Right lobe of liver (tissue), 6 donors: ENCODE measurements around the gene CKM. TPM values are rescaled to one million over a fixed set of nuclear protein-coding genes. Genes with fewer than 3 reads are reported as not detected.
A peak's percentile ranks its signal among the peaks of the same experiment; 100 is the strongest.
"Not testable (repeated sequence)": the region's sequence is repeated elsewhere in the genome, so short reads cannot be mapped to it uniquely, and the experiment has no call there.

Experiments used
- ATAC-seq, 4 donors: fragments of 200-7000 bp; cut with Tn5 transposase; one replicate each; pipeline ENCODE4 v1.9.1; 2020; ENCODE audit warnings: mild to moderate bottlenecking in 4 of 4, moderate library complexity in 4 of 4
- DNase-seq, 3 donors: peaks; one replicate each; pipeline ENCODE4 v3.0.0-alpha.2; 2020
- H3K27ac ChIP-seq, 3 donors: fragments of 200-600 bp; one replicate each; pipeline ENCODE4 v1.8.0; 2022
- H3K27me3 ChIP-seq, 2 donors: fragments of 200-600 bp; one replicate each; pipeline ENCODE4 v1.8.0; 2022
- H3K36me3 ChIP-seq, 4 donors: fragments of 200-600 bp; sonication (generic) in 1 of 4; one replicate each; pipeline versions ENCODE4 v1.5.1 to v1.8.0; 2017 to 2022; ENCODE audit warnings: control low read depth in 1 of 4
- H3K4me1 ChIP-seq, 4 donors: fragments of 200-600 bp; sonication (generic) in 1 of 4; one replicate each; pipeline versions ENCODE4 v1.5.1 to v1.8.0; 2017 to 2022; ENCODE audit warnings: control low read depth in 1 of 4
- H3K4me3 ChIP-seq, 3 donors: fragments of 200-600 bp; one replicate each; pipeline ENCODE4 v1.8.0; 2022
- H3K9me3 ChIP-seq, 4 donors: fragments of 200-600 bp; sonication (generic) in 1 of 4; one replicate each; pipeline versions ENCODE4 v1.5.1 to v1.8.0; 2017 to 2022; ENCODE audit warnings: control low read depth in 1 of 4
- POLR2A ChIP-seq: fragments of 450-650 bp; IDR thresholded peaks from one replicate; pipeline ENCODE4 v1.6.1; 2017; ENCODE audit warnings: antibody characterized with exemption, mild to moderate bottlenecking
- WGBS: methylation state at CpG from one replicate; pipeline ENCODE4 v1.1.6; 2018; ENCODE audit warnings: low coverage, low lambda C conversion rate; ENCODE audit not compliant: insufficient coverage; ENCODE audit errors: missing lambda C conversion rate; 5-methylcytosine and 5-hydroxymethylcytosine counted together
- intact Hi-C, 2 donors: fragments of 100-400 bp; cut with DNase I; formaldehyde crosslinking; loops; one replicate each; pipeline versions ENCODE4 v1.11.2 to v1.14.1; 2022
- total RNA-seq, 6 experiments: library from RNA; depleted of rRNA in 2 of 6; stranded (reverse); fragments of >200 nt in 2 of 6; fragmentation: NEBNext Ultra II Directional in 3 of 6; extraction: Animal tissue kit (Norgen Biotek cat#: 25700) in 3 of 6; gene quantifications; one replicate each; pipeline versions ENCODE4 v1.1.0 to v1.2.4, GENCODE V29; 2016 to 2023
- TF ChIP-seq, protein P1 (sequence below), 4 donors: fragments of 200-600 bp in 3 of 4; fragments of 450-650 bp in 1 of 4; IDR thresholded peaks; one replicate each; pipeline versions ENCODE4 v1.5.1 to v1.8.0; 2016 to 2022; ENCODE audit warnings: antibody characterized with exemption in 4 of 4, mild to moderate bottlenecking in 2 of 4
- donor health status: DM: no; HTN: yes; CAD: no.
- donor health status: DM: no; HTN: no; CAD: no.
- donor health status: DM: no; HTN: no; CAD: no.
- donor health status: DM: no; HTN: yes; CAD: no.
- donor health status: DM: no; HTN: yes; CAD: no.

Gene CKM
- total RNA-seq, 6 experiments from 2014 or later, result 0.42 to 25.6 (median 1.1) TPM; not detected in 1

DNA sequence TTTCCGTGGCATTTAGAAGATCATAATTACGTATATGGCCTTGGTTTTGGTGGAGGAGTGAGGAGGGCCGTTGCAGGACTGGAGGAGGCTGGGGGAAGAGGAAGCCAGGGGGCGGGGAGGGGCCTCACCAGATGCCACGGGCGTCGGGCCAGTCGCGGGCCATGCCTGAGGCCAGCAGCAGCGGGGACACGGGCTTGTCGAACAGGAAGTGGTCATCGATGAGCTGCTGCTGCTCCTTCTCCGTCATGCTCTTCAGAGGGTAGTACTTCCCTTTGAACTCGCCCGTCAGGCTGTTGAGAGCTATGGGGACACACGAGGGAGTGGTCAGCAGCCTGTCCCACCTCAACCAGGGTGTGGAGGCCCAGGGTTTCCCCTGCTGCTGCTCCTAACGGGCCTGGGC, 11.1 kb downstream of the CKM start:
- WGBS, result 32% methylated on average over 2 of the region's 18 CpGs
- Histone ChIP-seq H3K4me1 (no peaks in the 10 kb centered on the region), H3K36me3 (no peaks in the 10 kb centered on the region), H3K27me3 (no peaks in the 10 kb centered on the region), H3K27ac (no peak overlapping the region), H3K4me3 (no peak overlapping the region), H3K9me3 (no peaks in the 10 kb centered on the region)
- no peak for DNase-seq
- TF ChIP-seq, protein P1, sequence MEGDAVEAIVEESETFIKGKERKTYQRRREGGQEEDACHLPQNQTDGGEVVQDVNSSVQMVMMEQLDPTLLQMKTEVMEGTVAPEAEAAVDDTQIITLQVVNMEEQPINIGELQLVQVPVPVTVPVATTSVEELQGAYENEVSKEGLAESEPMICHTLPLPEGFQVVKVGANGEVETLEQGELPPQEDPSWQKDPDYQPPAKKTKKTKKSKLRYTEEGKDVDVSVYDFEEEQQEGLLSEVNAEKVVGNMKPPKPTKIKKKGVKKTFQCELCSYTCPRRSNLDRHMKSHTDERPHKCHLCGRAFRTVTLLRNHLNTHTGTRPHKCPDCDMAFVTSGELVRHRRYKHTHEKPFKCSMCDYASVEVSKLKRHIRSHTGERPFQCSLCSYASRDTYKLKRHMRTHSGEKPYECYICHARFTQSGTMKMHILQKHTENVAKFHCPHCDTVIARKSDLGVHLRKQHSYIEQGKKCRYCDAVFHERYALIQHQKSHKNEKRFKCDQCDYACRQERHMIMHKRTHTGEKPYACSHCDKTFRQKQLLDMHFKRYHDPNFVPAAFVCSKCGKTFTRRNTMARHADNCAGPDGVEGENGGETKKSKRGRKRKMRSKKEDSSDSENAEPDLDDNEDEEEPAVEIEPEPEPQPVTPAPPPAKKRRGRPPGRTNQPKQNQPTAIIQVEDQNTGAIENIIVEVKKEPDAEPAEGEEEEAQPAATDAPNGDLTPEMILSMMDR (IDR thresholded peaks at IDR 0.05), result no peak
- no peak for TF ChIP-seq POLR2A
- intact Hi-C loops, result no loop called here
- ATAC-seq, result peak; percentile 30 to 39 (median 34)

DNA sequence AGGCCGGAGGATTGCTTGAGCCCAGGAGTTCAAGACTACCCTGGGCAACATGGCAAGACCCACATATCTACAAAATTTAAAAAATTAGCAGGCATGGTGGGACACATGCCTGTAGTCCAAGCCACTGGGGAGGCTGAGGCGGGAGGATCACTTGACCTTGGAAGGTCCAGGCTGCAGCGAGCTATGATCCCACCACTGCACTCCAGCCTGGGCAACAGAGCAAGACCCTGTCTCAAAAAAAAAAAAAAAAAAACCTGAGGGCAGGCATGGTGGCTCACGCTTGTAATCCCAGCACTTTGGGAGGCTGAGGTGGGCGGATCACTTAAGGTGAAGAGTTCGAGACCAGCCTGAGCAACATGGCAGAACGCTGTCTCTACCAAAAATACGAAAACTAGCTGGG, 13.4 kb downstream of the CKM start:
- 83% methylated on average over 8 of the region's 8 CpGs for WGBS
- ATAC-seq, H3K27ac ChIP-seq, H3K4me3 ChIP-seq, DNase-seq, H3K36me3 ChIP-seq, intact Hi-C loops, H3K4me1 ChIP-seq, H3K27me3 ChIP-seq, H3K9me3 ChIP-seq: not testable (repeated sequence)

DNA sequence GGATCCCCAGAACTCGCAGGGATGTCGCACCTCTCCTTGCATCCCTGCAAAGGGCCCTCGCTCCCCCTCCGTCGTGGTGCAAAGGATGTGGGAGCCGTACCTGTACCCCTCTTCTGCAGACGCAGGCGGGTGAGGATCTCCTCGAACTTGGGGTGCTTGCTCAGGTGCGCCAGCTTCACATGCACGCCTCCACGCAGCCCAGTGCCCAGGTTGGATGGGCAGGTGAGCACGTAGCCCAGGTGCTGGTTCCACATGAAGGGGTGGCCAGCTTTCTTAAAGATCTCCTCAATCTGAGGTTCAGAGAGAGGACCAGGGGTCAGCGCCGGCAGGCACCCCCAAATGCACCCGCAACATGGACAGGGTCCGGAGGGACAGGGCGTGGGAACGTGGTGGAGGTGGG, 15.3 kb downstream of the CKM start:
- no peak for TF ChIP-seq POLR2A
- TF ChIP-seq, protein P1 (IDR thresholded peaks at IDR 0.05), result no peak
- no peak for ATAC-seq
- no peaks in the 10 kb centered on the region for H3K27me3 ChIP-seq
- H3K36me3 ChIP-seq, result no peaks in the 10 kb centered on the region
- H3K27ac ChIP-seq, result no peak overlapping the region
- WGBS, result 88% methylated on average over 6 of the region's 19 CpGs
- no peaks in the 10 kb centered on the region for H3K4me1 ChIP-seq
- no peaks in the 10 kb centered on the region for H3K9me3 ChIP-seq
- no peak for DNase-seq
- intact Hi-C loops, result no loop called here
- H3K4me3 ChIP-seq, result no peak overlapping the region

DNA sequence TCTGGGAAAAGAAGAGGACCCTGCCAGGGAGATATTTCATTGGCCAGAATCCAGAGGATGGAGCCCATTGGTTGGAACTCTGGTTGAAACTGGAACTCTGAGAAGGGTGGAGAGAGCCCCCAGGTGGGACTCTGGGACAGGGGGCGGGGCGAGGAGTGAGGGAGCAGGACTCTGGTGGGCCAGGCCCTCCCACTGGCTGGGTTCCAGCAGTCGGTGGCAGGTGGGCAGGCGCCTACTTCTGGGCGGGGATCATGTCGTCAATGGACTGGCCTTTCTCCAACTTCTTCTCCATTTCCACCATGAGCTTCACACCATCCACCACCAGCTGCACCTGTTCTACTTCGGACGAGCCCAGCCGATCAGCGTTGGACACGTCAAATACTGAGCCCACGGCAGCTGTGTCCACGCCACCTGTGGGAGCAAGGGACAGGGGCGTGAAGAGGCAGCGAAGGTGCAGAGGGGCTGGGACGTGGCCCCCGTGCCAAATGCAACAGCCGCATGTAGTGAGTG, 16.1 kb downstream of the CKM start:
- Histone ChIP-seq H3K4me1 (no peaks in the 10 kb centered on the region), H3K27me3 (no peaks in the 10 kb centered on the region), H3K9me3 (no peaks in the 10 kb centered on the region), H3K27ac (no peak overlapping the region), H3K36me3 (no peaks in the 10 kb centered on the region), H3K4me3 (no peak overlapping the region)
- WGBS, result 71% methylated on average over 8 of the region's 18 CpGs
- TF ChIP-seq POLR2A, result no peak
- TF ChIP-seq, protein P1 (IDR thresholded peaks at IDR 0.05), result no peak
- DNase-seq (no peak), ATAC-seq (no peak)
- intact Hi-C loops, result no loop called here

DNA sequence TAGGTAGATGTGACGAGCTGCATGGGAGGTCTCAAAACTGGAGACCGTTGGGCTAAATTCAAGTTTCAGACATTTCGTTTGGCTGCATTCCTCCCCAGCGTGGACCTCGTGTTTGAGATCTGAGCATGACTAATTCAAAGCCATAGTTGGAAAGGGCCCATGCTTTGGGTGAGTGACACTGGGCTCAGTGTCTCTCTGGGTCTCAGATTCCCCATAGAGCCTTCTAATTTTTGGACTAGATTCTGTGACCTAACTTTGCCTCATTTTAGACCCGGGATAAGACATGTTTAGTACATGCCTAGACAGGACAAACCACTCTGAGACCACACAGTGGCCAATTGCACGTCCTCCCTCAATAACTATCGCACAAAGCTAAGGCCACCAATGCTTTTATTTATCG, 16.6 kb downstream of the CKM start:
- no peaks in the 10 kb centered on the region for H3K27me3 ChIP-seq
- no peak for TF ChIP-seq POLR2A
- TF ChIP-seq, protein P1 (IDR thresholded peaks at IDR 0.05), result no peak
- H3K9me3 ChIP-seq, result no peaks in the 10 kb centered on the region
- no peak for DNase-seq
- ATAC-seq, result peak in 3 of 4 donors; percentile 17 to 48 (median 29)
- intact Hi-C loops, result no loop called here
- H3K27ac ChIP-seq, result no peak overlapping the region
- no peaks in the 10 kb centered on the region for H3K36me3 ChIP-seq
- H3K4me1 ChIP-seq, result no peaks in the 10 kb centered on the region
- H3K4me3 ChIP-seq, result no peak overlapping the region
- WGBS, result 43% methylated on average over 8 of the region's 9 CpGs
